Left lung (tissue), 10 donors: ENCODE measurements around the gene NAALADL2. TPM values are rescaled to one million over a fixed set of nuclear protein-coding genes. Genes with fewer than 3 reads are reported as not detected.

ENCODE experiments used
- ATAC-seq: fragments of 200-7000 bp; cut with Tn5 transposase; one replicate; pipeline ENCODE4 v1.9.1; 2020; ENCODE audit warnings: moderate library complexity
- DNase-seq, 4 donors: peaks; one replicate each; pipeline ENCODE4 v3.0.0-alpha.2; 2013 to 2020
- H3K27ac ChIP-seq, 2 donors: fragments of 200-600 bp; sonication (generic) in 1 of 2; one replicate each; pipeline versions ENCODE4 v1.5.0 to v1.8.0; 2020 to 2021
- H3K27me3 ChIP-seq, 2 donors: fragments of 200-600 bp; sonication (generic) in 1 of 2; one replicate each; pipeline versions ENCODE4 v1.5.0 to v1.8.0; 2020 to 2021
- H3K36me3 ChIP-seq, 2 donors: fragments of 200-600 bp; sonication (generic) in 1 of 2; one replicate each; pipeline versions ENCODE4 v1.5.0 to v1.8.0; 2020 to 2021
- H3K4me1 ChIP-seq, 2 donors: fragments of 200-600 bp; one replicate each; pipeline ENCODE4 v1.8.0; 2021
- H3K4me3 ChIP-seq, 2 donors: fragments of 200-600 bp; sonication (generic) in 1 of 2; one replicate each; pipeline versions ENCODE4 v1.5.0 to v1.8.0; 2020 to 2021; ENCODE audit warnings: mild to moderate bottlenecking in 1 of 2
- H3K9me3 ChIP-seq, 2 donors: fragments of 200-600 bp; sonication (generic) in 1 of 2; one replicate each; pipeline versions ENCODE4 v1.5.0 to v1.8.0; 2020 to 2021
- intact Hi-C, 2 donors: fragments of 100-400 bp; cut with DNase I; formaldehyde crosslinking; loops; one replicate each; pipeline versions ENCODE4 v1.11.2 to v1.14.2; 2022
- polyA plus RNA-seq, 6 donors: library from polyadenylated mRNA; unstranded; fragments of 120-200 nt; gene quantifications; one replicate each; pipeline ENCODE4 v1.2.1, GENCODE V29; 2013; ENCODE audit not compliant: insufficient read length in 6 of 6
- total RNA-seq, 2 donors: library from RNA; stranded (reverse); fragmentation: NEBNext Ultra II Directional; extraction: Animal tissue kit (Norgen Biotek cat#: 25700); gene quantifications; one replicate each; pipeline ENCODE4 v1.2.1, GENCODE V29; 2021
- TF ChIP-seq, protein P1 (sequence below), 2 donors: fragments of 200-600 bp; sonication (generic) in 1 of 2; IDR thresholded peaks; one replicate each; pipeline versions ENCODE4 v1.5.0 to v1.8.0; 2021; ENCODE audit warnings: antibody characterized with exemption in 2 of 2
- donor health status: DM: no; HTN: yes; CAD: no.
- donor health status: DM: no; HTN: no; CAD: no.

Gene NAALADL2
- total and polyA plus RNA-seq, 8 donors, result 9.8 to 23.3 (median 17.8) TPM

DNA sequence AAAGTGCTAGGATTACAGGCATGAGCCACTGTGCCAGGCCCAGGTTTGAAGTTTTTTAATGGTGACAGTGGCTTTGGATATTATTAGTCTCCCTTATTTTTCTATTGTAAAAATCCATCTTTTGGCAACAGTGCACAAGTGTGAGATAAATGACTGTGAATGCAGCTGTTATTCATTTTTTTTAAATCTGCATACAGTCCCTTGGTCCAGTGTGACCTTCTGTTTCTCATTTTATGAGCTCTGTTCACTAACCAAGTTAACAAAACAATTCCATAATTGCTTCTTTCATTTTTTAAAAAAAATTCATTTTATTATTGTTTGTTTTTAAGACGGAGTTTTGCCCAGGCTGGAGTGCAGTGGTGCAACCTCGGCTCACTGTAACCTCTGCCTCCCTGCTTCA, 381.8 kb downstream of the NAALADL2 start:
- no peak overlapping the region for H3K4me3 ChIP-seq
- no peaks in the 10 kb centered on the region for H3K27me3 ChIP-seq
- H3K9me3 ChIP-seq, result no peaks in the 10 kb centered on the region
- DNase-seq, result no peak
- no peaks in the 10 kb centered on the region for H3K36me3 ChIP-seq
- no peaks in the 10 kb centered on the region for H3K4me1 ChIP-seq
- ATAC-seq, result no peak
- TF ChIP-seq, protein P1, sequence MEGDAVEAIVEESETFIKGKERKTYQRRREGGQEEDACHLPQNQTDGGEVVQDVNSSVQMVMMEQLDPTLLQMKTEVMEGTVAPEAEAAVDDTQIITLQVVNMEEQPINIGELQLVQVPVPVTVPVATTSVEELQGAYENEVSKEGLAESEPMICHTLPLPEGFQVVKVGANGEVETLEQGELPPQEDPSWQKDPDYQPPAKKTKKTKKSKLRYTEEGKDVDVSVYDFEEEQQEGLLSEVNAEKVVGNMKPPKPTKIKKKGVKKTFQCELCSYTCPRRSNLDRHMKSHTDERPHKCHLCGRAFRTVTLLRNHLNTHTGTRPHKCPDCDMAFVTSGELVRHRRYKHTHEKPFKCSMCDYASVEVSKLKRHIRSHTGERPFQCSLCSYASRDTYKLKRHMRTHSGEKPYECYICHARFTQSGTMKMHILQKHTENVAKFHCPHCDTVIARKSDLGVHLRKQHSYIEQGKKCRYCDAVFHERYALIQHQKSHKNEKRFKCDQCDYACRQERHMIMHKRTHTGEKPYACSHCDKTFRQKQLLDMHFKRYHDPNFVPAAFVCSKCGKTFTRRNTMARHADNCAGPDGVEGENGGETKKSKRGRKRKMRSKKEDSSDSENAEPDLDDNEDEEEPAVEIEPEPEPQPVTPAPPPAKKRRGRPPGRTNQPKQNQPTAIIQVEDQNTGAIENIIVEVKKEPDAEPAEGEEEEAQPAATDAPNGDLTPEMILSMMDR (IDR thresholded peaks at IDR 0.05), result no peak
- intact Hi-C loops, result no loop called here
- no peak overlapping the region for H3K27ac ChIP-seq

DNA sequence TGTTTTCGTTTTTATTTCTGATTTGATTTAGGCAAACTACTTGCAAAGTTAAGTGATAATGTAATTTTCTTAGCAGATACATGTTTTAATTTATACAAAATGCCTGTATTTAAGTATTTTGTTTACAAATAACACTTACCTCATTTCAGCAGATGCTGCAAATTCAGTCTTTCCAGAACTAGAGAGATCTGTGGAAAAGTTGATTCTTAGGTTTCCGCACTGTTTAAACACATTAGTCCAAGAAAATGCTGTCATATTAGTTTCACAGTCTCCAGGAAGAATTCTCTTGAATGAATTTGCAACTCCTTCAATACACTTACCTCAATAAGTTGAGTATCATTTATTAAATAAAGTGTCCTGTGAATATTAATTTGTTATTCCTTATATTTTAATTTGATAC, 383.1 kb downstream of the NAALADL2 start:
- H3K27ac ChIP-seq, result no peak overlapping the region
- intact Hi-C loops, result no loop called here
- ATAC-seq (no peak), DNase-seq (no peak)
- H3K9me3 ChIP-seq, result no peaks in the 10 kb centered on the region
- no peaks in the 10 kb centered on the region for H3K27me3 ChIP-seq
- TF ChIP-seq, protein P1 (IDR thresholded peaks at IDR 0.05), result no peak
- H3K4me1 ChIP-seq, result no peaks in the 10 kb centered on the region
- no peak overlapping the region for H3K4me3 ChIP-seq
- no peaks in the 10 kb centered on the region for H3K36me3 ChIP-seq

DNA sequence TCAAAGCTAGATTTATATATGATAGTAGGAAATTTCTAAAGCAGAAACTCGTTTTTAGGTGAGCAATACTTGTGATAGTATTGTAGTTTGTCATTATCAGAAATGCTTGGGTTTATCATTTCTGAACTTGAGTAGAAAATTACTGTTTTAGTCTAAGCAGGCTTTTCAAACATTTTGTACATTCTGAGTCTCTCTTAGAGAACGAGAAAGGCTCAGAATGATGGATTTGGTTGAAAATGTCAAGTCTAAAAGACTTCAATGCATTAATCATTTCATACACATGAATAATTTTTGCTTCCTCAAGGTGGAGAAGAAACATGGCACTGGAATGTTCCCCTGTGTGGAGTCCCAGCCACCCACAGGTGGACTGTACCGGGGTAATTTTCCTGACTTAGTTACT, 387.1 kb downstream of the NAALADL2 start:
- Histone ChIP-seq H3K9me3 (no peaks in the 10 kb centered on the region), H3K4me3 (no peak overlapping the region), H3K27ac (no peak overlapping the region), H3K36me3 (no peaks in the 10 kb centered on the region), H3K27me3 (no peaks in the 10 kb centered on the region), H3K4me1 (no peaks in the 10 kb centered on the region)
- DNase-seq (no peak), ATAC-seq (no peak)
- intact Hi-C loops, result no loop called here
- TF ChIP-seq, protein P1 (IDR thresholded peaks at IDR 0.05), result no peak

DNA sequence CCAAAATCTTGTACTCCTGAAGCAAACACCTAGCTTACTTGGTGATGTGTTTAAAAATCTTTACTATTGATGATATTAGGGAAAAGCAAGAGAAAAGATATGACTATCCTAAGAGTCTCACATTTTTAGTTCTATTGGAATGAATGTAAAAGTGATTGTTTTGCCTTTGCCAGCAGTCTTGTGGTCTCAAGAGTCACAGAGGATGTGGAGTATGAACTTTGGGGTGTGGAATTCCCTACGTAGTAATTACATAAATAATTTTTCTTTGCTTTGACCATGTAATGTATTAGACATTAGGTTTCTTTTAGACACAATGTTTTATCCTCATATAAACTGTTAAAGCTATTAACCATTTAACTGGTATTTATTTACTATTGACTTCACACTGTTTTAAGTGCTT, 387.6 kb downstream of the NAALADL2 start:
- DNase-seq, result no peak
- H3K4me1 ChIP-seq, result no peaks in the 10 kb centered on the region
- no peak overlapping the region for H3K27ac ChIP-seq
- H3K4me3 ChIP-seq, result no peak overlapping the region
- intact Hi-C loops, result no loop called here
- ATAC-seq, result no peak
- H3K27me3 ChIP-seq, result no peaks in the 10 kb centered on the region
- TF ChIP-seq, protein P1 (IDR thresholded peaks at IDR 0.05), result no peak
- no peaks in the 10 kb centered on the region for H3K9me3 ChIP-seq
- no peaks in the 10 kb centered on the region for H3K36me3 ChIP-seq

DNA sequence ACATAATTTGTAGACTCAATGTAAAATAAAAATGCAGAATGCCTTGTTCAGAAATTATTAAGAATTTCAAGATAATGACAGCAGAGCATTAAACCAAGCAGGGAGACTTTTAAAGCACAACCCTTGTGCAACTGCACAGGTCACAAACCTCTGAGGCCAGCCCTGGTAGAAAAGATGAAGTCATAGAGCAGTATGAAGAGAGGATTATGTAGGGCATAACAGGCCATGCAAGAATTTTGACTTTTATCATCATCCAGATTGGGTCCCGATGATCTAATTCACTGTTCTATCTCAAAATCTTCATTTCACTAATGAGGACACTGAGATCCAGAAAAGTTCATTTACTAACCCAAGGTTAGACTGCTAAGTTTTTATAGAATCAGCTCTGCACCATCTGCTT, 388.5 kb downstream of the NAALADL2 start:
- no peaks in the 10 kb centered on the region for H3K9me3 ChIP-seq
- ATAC-seq (no peak), DNase-seq (no peak)
- H3K4me1 ChIP-seq, result no peaks in the 10 kb centered on the region
- no peak overlapping the region for H3K4me3 ChIP-seq
- intact Hi-C loops, result no loop called here
- no peak overlapping the region for H3K27ac ChIP-seq
- H3K36me3 ChIP-seq, result no peaks in the 10 kb centered on the region
- no peaks in the 10 kb centered on the region for H3K27me3 ChIP-seq
- TF ChIP-seq, protein P1 (IDR thresholded peaks at IDR 0.05), result no peak
